AML-193 (cell line): ENCODE results near the gene SRGAP2B.
"Not testable (repeated sequence)": the region's sequence is repeated elsewhere in the genome, so short reads cannot be mapped to it uniquely, and the experiment has no call there.

ENCODE experiments used
- DNase-seq, 2 experiments: peaks; one replicate each; lab custom pipeline; 2025; lab: John Stamatoyannopoulos, UW

SRGAP2B gene

GRCh38 chr1:145082483-145083255, 12.5 kb downstream of the SRGAP2B start:
- not testable (repeated sequence) for DNase-seq

DNA sequence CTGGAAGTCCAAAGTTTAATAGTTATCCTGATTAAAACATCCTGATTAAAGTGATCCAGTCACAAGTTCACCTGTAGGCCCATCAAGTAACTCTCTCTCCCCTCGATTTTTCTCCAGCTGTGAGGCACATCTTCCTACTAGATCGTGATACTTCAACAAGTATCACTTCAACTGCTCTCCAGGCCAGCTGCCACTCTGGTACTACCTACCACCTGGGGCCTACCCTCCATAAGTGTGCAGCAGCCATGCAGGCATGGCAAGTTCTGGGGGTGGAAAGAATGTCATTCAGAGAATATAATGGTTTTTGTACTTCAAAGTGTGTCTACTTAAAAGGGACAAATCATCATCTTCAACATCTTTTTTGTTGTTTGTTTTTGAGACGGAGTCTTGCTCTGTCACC, 14.9 kb downstream of the SRGAP2B start:
- DNase-seq, result not testable (repeated sequence)

- DNase-seq, result not testable (repeated sequence)
Observed at GRCh38 chr1:145079737-145080136, 15.4 kb downstream of the SRGAP2B start.

DNA sequence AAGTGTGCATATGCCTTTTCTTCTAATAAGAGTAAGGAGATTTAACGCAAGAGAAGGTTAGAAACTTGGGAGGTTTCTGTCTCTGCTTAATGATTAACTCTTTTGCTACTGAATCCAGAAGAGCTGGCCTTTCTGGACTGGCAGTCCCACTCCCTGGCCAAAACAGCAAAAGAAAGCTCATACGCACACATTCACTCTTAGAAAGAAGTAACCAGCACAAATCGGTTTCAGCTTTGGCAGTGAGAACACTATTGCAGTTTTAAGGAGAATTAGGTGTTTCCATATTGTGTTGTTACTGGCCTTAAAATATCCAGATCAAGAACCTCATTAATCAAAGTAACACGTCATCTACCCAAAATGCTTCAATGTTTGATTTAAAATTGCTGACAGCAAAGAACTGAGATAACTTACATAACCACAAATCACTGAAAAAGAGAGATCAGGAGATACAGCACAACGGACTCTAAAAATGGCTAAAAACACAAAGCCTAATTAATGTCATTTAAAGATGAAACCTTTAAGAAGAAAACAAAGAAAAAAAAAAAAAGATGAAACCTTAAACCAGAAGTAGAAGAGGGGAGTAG, 16.2 kb downstream of the SRGAP2B start:
- DNase-seq, result not testable (repeated sequence)

DNA sequence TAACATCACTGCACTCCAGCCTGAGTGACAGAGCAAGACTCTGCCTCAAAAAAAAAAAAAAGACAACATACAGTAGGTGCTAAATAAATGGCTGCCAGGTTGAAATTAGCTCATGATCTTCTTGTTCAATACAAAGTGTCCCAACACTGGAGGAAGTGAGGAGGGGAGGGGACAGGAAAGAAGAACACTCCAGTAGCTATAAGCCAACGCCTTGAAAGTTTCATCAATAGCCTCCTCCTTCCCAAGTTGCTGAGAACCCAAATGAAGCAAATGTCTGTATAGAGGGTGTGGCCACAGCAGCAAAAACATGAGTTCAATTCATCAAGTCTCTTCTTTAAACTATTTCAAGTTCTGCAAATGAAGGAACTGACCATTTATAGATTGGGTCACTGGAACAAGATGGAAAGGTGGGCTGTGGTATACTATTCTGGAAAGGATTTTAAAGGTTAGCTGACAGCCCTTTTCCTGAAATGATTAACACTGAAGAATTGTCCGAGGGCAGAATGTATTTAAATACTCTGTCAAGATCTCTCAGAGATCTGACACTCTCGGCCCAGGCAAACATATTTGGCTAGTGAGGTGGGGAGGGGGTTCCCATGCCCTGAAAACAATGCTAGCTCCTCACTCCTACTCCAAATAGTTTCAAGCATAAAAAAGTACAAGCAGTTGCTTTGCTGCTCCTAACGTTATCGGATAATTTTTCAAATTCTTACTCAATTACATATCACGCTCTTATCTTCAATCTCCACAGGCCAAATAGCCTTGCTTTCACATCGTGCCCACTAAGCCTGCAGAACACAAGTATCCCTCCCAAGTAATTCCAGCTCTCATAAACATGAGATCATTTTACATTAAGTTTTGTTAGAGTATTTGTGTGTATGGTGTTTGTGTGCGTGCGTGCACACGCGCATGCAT, 17.0 kb downstream of the SRGAP2B start:
- DNase-seq, result not testable (repeated sequence)

GRCh38 chr1:145076877-145077276, 18.3 kb downstream of the SRGAP2B start:
- not testable (repeated sequence) for DNase-seq

DNA sequence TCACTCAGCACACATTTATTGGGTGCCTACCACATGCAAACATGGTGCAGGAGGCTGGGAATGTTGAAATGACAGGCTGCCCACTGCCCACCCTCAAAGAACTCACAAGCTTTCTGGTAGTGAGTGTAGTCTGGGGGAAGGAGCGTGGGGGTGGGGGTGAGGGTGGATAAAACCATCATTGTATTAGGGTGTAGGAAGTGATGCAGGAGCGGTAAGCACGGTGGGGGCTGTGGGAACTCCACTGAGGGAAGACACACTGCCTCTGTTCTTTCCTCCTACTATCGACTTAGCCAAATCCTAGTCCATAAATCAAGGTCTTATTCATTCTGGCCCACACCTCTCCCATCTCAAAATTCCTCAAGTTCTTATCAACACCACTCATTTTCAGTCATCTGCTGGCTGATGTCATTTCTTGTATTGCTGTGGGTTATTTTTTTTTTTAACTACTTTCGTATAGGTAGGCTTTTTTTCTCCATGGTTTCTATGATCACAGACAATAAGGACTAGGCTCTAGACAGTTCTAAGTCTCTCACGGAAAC, 21.0 kb downstream of the SRGAP2B start:
- not testable (repeated sequence) for DNase-seq

- DNase-seq, result not testable (repeated sequence)
Observed at GRCh38 chr1:145071569-145071968, 23.6 kb downstream of the SRGAP2B start.

- not testable (repeated sequence) for DNase-seq
Observed at GRCh38 chr1:145066486-145066885, 28.6 kb downstream of the SRGAP2B start.

GRCh38 chr1:145065194-145065826, 29.8 kb downstream of the SRGAP2B start:
- DNase-seq, result not testable (repeated sequence)

DNA sequence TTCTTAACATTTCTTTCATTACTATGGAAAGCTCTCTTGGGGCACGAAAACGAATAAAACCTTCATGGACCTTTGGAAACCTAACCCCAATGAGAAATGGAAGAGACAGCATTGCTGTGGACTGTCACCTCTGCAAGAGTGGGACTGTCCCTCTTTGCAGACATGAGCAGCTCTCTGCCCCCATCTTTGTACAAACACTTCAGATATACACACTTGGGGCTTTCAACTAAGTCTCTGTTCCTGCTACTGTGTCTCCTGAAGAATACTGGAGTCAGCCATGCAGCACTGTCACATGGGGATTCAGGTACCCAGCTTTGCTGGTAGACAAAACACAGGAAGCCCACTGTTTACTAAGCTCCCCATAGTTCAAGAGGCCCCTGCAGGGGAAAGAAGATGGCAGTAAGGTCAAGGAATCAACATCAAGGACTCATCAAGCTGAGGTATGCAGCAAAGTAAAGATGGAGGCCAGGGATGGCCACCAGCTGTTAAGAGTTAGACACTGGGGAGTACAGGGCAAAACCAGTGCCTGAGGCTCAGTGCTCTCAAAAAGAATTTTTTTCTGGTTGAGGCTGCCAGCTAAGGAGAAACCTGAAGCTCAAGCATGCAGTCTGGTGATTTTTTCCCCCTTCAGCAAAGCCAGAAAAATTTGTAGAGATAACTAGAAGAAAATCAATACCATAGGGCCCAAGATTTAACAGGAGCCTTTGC, 31.0 kb downstream of the SRGAP2B start:
- DNase-seq, result not testable (repeated sequence)

DNA sequence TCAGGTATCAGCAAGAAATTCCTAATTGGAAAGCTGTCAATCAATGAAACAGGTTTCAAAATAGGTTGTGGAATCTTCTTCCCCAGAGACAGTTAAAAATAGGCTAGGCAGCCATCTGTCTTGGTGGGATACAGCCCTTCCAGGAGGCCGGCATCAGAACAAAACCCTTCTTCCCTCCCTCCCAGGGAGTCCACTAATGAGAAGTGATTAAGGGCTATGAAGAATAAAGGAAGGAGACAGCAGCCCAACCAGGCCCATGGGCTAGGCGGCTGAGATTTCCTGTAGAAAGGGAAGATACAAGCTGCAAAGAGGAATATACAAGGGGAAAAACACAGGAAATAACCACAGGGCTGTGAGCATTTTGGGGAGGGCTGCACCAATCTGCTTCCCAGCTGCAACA, 31.8 kb downstream of the SRGAP2B start:
- not testable (repeated sequence) for DNase-seq

- not testable (repeated sequence) for DNase-seq
Observed at GRCh38 chr1:145058184-145058583, 36.9 kb downstream of the SRGAP2B start.

DNA sequence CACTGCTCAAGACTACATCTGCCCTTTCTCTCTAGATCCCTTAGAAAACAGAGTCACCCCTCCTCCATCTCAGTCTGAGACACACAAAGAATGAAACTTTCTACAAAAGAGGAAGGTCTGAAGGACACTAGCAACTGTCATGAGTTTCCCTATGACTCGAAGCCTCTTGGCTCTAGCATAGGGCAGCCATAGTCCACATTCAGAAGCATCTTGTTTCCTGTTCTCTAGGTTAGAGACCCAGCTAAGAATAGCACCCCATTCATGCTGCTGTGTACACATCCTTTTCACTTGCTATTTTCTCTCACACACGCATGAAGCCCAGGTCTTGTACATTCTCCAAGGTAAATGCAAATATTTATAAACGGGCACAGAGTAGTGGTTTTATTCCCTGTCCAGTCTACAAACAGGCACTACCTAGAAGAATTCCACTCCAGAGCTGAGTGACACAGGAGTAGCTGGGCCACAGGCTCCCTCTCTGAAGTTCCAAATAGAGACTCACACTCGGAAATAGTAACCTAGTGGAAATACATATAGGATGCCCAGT, 39.8 kb downstream of the SRGAP2B start:
- not testable (repeated sequence) for DNase-seq

DNA sequence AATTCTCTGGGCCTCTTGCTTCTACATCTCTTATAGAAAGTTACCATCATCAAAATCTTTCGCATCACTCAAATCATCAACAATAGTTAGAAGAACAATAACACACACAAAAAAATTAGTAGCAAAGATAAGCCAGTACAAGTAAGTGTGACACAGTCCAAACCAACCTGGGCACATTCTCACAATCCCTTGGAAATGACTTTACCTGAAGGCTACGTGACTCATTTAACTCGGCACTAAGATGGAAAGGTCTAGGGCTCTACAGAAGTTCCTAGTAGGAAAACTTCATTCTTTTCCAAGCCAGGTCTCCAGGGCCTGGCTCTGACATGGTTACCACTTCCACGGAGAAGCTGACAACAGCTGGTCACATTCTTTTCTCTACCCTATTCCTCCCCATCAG, 41.7 kb downstream of the SRGAP2B start:
- not testable (repeated sequence) for DNase-seq

- DNase-seq, result not testable (repeated sequence)
Observed at GRCh38 chr1:145052019-145052776, 42.9 kb downstream of the SRGAP2B start.

- DNase-seq, result not testable (repeated sequence)
Observed at GRCh38 chr1:145048181-145048856, 46.8 kb downstream of the SRGAP2B start.

DNA sequence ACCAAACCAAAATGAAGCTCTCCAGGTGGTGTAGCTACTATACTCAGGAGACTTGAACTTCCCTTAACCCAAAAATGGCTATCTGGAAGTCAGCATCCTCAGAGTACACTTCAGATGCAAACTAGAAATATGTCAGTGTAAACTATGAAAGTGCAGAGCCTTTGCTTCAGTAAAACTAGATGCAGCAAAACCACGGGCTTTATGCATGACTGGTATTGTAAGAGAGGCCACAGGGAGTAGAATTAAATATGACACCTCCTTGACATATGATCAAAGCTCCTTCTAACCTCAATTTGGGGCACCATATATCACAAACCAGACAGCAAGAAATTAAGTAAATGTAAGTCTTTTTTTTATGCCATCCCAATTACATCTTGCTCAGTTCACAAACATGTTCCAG, 47.6 kb downstream of the SRGAP2B start:
- not testable (repeated sequence) for DNase-seq

DNA sequence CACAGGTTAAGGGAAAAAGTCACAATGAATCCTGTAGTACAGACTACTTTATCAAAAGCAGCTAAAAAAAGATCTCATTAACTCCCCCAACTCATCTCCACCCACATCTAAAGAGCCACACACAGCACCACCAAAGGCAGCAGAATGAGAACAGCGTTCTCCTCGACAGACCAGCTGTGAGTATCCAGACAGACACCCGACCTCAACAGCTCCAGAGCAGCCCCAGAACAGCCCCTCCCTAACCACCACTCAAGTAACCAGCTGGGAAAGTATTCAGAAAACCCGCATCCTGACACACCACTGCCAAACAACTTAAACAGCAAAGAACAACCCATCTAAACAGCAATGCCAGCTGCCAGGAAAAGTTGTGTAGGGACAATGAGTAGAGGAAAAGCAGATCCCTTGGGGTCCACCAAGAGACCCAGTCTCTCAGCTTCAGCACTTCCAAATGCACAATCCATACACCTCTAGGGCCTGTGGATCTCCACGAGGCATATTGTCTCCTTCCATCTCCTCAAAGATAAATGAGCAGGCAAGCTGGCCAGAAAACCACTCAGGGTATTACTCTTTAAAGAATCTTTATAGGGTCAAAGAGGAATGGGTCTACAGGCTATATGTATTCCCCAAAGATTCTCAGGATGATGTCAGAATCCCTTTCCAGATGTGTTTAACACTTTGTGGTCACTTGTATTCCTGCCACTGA, 49.4 kb downstream of the SRGAP2B start:
- DNase-seq, result not testable (repeated sequence)
